Brain pericyte (primary cell): ENCODE measurements around the gene POR.
"Not testable (repeated sequence)": the region's sequence is repeated elsewhere in the genome, so short reads cannot be mapped to it uniquely, and the experiment has no call there.

Source experiments
- DNase-seq: peaks from one replicate; pipeline ENCODE4 v3.0.0-alpha.2; 2012; ENCODE audit warnings: low read depth, low spot score

The POR gene

DNA sequence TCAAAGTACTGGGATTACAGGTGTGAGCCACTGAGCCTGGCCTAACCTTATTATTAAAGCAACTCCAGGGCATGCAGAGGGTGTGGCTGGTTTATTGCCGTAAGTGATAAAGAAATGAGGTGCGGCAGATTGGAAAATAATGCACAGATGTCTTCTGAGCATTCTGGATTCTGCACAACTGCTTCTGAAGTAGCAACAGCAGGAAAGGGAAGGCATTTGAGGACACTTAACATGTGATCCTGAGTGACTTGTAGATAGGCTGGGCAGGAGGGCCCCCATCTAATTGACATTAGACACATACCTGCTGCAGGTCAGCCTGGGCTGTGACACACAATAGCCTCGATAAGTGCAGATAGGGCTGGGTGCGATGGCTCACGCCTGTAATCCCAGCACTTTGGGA, 30.5 kb upstream of the POR start:
- DNase-seq = no peak

DNA sequence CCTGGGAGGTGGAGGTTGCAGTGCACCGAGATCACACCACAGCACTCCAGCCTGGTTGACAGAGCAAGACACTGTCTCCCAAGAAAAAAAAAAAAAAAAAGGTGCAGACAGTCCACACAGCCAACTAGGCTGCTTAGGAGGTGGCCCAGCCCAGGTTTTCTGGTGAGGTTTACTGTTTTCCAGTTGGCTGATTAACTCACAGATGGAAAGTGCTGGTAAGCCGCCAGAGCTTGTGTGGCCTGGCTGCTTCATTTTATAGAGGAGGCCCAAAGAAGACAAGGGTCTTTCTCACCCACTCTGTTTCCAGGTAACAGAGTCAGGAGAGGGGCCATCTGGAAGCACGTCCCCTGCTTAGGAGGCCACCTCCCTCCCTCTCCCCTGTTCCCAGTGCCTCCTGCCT, 29.9 kb upstream of the POR start:
- no peak for DNase-seq

DNA sequence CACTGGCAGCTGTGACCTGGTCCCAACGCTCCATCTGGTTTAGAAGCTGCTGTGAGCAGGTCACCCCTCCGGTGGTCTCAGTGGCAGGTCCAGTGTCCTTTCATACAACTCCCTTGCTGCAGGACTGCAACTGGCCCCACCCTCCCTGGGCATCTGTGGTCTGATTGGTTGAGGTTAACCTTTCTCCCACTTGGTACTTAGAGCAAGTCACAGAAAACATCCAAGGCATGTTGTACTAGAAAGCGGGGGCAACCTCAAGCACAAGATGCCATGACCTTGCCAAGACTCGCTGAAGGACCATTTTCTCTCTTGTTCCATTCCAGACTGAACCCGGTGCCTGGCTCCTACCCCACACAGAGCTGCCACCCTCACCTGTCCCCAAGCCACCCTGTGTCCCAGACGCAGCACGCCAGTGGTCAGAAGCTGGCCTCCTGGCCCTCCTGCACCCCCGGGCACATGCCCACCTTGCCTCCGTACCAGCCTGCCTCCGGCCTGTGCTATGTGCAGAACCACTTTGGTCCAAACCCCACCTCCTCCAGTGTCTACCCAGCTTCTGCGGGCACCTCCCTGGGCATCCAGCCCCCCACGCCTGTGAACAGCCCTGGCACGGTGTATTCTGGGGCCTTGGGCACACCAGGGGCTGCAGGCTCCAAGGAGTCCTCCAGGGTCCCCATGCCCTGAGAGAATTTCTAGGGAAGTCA, 27.1 kb upstream of the POR start:
- DNase-seq = no peak

DNA sequence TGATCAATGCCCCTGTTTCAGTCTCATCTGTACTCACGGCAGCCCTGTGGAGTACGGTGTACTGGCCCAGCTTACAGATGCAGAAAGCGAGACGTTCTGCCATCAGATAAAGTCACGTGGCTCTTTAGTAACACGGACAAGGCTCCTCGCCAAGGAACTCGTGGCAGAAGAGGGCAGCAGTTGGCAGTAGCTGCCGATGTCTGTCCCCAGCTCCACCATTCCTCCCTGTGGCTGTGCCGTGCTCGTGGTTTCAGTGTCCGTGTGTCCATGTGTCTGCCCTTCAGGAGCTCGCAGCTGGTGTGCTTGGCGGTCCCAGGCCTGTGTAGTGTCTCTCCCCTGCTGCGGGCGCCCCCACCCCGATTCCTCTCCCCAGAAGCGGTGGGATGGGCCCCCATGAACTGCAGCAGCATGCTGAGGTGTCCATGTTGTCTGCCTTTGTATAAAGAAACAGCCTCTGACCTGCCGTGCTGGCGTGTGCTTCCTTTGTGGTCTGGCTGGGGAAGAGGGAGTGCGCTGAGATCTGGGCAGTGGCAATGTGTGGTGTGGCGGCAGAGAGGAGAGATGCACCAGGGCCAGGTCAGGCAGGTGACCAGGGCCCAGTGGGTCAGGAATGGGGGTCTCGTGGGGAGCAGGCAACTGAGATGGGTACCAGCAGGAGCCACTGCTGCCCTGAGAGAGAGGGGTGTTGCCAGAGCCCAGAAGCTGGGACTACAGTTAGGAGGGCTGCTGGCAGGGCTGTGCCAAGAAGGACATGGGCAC, 26.3 kb upstream of the POR start:
- DNase-seq = no peak

DNA sequence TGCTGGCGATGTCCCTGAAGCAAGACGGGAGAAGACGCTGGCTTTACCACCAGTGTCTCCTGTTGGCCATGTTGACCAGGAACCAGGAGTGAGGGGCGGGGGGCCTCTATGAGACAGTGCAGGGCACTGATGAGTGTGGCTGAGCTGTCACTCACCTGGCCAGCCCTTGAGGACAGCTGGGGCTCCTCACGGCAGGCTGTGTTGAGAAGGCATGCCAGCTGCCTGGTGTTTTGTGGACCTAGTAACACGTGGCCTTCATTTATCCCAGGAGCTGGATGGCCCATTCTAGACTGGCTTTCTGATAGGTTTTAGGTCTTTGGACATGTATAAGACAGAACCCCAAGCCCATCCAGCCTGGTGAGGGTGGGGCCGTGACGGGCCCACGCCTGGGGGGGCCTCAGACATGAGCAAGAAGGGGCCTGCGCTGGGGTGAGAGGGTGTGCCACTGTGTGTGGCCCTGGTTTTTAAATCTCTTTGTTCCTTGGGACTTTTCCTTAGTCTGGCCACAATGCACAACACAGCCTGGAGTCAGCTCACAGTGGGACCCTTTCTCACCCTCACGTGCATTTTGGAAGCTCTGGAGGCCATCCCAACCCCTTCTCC, 25.6 kb upstream of the POR start:
- no peak for DNase-seq

DNA sequence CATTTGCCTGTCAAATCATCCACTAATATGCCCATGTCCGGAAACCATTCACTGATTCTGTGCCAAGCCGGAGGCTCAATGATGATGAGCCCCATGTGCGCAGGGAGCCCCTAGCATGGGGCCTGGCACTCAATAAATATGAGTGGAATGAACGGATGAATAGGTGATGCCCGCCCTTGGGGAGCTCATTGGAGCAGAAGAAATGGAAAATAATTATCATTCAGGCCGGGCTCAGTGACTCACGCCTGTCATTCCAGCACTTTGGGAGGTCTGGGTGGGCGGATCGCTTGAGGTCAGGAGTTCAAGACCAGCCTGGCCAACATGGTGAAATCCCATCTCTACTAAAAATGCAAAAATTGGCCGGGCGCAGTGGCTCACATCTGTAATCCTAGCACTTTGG, 25.1 kb upstream of the POR start:
- no peak for DNase-seq

DNA sequence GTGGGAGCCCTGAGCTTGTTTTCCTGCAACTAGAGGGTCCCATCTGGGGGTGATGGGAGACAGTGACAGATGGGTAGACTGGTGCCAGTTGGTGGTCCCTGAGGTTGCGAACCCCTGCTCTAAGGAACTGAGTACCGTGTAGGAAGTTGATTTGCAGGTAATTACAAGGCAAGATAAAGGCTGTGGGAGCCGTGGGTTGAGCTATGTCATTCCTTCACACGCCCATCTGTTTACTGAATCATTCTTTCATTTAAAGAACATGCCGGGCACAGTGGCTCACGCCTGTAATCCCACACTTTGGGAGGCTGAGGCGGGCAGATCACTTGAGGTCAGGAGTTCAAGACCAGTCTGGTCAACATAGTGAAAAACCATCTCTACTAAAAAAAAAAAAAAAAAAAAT, 23.7 kb upstream of the POR start:
- not testable (repeated sequence) for DNase-seq

DNA sequence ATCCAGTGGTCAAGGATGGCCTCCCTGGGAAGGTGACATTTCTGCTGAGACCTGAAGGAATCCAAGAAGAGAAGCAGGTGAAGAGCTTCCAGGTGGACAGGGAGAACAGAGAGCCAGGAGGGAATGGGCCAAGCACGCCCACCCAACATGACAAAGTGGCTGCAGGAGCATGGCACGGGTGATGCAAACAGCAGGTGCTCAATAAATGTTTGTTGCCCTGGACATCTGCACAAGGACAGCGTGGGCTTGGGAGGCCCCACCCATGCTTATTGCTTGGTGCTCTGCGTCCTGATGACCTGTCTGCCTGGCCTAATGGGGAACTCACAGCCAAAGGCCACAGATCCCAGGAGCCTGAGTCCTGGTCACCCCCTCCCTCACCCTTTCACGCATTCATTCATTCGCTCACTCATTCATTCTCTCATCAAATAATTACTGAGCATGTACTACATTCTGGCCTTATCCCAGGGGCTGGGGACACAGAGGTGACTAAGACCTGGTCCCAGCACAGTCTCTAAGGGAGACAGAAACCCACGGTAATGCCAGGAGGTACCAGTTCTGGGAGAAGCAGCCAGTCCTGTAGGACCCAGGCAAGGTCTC, 23.0 kb upstream of the POR start:
- DNase-seq = no peak

DNA sequence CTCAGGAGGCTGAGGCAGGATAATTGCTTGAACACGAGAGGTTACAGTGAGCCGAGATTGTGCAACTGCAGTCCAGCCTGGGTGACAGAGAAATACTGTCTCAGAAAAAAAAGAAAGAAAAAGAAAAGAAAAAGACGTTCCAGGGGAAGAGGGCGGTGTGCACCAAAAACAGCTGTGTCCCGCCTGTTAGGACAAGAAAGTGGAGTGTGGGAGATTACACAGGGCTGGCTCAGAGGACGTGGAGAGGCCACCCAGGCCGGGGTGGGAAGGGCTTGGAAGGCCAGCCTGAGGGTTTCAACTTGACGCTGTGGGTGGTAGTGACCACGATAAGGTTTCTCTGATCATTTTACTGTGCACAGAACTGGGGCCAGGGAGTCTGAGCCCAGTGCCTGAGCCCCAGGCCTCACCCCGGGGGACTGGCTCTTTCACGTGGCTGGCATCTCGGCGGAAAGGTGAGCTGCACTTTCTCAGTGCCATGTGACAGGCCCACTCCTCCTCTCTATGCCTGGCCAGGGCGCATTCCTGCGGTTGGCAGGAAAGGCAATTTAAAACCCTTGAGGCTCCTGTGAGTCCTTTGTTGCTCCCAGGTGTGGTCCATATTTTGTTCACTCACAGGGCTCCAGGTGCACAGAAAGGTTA, 22.2 kb upstream of the POR start:
- no peak for DNase-seq

DNA sequence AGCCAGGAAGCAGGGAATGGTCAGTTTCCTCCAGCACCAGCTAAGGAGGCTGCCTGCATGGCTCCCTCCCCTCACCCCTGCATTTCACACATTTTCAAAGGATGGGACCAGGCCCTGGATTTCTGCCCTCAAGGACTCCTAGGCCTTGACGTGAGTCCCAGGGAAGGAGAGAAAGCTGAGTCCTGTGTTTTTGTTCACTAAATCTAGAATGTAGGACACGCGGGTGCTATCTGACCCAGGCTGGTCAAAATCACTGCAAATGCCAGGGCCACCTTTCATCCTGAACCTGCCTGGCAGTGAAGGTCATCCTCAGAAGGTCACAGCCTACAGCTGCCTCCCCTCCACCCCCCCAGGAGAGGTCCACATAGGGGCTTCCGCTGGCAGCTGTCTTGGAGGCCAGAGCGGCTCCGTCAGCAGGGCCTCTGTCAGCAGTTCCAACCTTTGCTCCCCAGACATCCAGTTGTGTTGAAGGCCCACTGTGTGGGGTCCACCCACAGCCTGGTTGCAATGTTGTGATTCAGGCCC, 18.1 kb upstream of the POR start:
- DNase-seq = no peak

DNA sequence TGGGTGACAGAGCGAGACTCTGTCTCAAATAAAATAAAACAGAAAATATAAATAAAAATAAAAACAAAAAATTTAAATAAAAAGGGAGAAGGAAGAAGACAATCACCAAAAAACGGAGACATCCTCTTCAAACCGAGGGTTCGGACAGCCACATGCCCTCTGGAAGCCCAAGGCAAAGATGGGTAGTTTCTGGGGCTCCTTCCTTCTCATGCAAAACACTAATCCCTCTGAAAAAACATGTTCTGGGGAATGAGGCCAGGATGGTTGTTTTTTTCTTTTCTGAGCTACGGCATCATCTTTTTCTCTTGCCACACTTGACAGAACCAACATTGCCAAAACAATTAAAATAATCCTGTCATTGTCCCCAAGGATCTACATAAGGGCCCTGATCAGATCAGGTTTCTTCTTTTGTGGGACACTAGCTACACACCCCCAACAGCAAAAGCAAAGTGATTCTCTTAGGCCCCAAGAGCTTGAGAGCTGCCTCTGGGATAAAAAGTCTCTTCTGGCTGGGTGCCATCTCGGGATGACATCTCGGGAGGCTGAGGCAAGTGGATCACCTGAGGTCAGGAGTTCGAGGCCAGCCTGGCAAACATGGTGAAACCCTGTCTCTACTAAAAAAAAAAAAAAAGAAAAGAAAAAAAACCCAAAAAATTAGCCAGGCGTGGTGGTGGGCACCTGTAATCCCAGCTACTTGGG, 14.2 kb upstream of the POR start:
- no peak for DNase-seq

DNA sequence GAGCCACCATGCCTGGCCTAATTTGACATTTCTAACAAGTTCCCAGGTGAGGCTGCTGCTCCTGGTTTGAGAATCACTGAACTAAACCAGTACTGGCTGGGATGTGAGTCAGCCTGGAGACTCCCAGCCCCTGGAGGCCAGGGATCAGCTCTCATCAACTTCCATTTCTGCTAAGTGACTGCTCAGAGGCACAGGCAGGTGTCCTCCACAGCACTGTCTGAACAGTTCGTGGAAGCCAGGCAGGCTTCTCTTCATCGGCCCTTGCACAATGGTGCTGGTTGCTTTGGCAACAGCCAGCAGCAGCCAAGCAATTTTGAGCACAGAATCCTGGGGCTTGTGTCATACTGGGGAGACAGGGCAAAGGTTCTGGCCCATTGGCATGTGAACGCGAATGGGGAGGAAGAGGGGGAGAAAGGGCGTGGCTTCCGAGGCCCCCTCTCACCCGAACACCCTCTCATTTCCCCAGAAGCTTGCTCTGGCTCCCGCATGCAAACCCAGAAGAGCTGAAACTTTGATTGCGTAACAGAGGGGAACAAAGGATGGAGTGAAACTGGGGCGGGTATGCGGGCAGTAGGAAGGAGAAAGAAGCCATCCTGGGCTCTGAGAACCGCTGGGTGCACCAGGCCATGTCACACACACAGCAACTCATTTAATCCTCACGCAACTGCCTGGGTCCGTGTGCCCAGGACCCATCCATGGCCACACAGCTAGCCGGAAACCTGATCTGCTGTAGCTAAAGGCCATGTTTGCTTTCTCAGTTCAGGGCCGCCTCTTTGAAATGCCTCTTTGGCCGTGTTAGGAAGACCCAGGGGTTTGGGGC, 9.0 kb upstream of the POR start:
- no peak for DNase-seq

DNA sequence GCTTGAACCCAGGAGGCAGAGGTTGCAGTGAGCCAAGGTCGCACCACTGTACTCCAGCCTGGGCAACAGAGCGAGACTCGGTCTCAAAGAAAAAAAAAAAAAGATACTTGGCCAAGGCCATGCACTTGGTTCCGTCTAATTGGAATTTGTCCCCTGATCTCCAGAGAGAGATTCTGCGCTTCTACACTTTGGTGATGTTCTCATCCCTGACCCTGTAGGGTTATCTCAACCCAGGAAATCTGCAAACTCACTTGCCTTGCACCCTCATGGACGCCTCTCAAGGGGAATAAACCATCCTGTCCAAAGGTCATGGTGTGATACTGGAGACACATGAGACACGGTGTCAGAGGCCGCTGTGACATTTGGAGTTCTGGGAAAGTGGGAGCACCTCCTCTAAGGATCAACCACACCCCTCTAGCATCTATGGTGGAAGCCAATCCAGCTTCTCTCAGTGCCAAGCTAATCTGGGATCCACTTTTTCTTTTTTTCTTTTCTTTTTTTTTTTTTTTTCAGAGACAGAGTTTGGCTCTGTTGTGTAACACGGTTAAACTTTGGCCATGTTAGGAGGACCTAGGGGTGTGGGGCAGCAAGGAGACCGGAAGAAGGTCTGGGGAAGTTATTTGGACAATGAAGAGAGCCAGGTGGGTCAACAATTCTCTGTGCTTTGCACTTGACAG, 7.8 kb upstream of the POR start:
- no peak for DNase-seq

DNA sequence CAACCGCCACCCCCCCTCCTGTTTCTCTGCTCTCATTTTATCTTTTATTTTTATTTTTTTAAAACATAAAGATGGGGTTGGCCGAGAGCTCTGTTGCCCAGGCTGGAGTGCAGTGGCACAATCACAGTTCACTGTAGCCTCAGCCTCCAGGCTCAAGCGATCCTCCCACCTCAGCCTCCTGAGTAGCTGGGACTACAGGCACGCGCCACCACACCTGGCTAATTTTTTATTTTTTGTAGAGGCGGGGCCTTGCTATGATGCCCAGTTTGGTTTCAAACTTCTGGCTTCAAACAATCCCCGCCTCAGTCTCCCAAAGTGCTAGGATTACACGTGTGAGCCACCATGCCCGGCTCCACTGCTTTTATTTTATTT, 7.3 kb upstream of the POR start:
- DNase-seq = not testable (repeated sequence)

DNA sequence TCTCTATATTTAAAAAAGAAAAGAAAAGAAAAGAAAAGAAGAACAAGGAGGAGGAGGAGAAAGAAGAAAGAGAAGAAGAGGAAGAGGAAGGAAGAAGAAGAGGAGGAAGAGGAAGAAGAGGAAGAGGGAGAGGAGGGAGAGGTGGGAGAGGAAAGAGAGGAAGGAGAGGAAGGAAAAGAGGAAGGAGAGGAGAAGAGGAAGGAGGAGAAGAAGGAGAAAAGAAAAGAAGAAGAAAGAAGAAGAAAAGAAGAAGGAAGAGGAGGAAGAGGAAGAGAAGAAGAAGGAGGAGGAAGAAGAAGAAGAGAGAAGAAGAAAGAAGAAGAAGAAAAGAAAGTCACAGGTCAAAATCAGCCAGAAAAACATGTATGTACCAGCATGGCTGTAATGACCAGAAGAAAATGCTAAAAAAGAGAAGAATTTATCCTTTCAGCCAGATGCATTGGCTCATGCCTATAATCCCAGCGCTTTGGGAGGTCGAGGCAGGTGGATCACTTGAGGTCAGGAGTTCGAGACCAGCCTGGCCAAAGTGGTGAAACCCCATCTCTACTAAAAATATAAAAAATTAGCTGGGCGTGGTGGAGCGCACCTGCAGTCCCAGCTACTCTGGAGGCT, 5.3 kb upstream of the POR start:
- DNase-seq = no peak

DNA sequence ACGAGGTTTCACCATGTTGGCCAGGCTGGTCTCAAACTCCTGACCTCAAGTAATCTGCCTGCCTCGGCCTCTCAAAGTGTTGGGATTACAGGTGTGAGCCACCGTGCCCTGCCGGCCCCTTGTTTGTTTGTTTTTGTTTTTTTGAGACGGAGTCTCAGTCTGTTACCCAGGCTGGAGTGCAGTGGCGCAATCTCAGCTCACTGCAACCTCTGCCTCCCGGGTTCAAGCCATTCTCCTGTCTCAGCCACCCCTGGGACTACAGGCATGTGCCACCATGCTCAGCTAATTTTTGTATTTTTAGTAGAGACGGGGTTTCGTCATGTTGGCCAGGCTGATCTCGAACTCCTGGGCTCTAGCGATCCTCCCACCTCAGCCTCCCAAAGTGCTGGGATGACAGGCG, 3.8 kb upstream of the POR start:
- not testable (repeated sequence) for DNase-seq

DNA sequence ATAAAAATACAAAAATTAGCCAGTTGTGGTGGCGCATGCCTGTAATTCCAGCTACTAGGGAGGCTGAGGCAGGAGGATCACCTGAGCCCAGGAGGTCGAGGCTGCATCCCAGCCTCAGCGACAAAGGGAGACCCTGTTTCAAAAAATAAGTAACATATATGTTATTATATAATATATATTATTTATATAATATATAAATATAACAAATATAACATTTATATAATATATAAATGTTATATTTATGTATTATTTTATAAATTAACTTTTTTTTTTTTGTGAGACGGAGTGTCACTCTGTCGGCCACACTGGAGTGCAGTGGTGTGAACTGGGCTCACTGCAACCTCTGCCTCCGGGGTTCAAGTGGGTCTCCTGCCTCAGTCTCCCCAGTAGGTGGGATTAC, 1.5 kb upstream of the POR start:
- no peak for DNase-seq

DNA sequence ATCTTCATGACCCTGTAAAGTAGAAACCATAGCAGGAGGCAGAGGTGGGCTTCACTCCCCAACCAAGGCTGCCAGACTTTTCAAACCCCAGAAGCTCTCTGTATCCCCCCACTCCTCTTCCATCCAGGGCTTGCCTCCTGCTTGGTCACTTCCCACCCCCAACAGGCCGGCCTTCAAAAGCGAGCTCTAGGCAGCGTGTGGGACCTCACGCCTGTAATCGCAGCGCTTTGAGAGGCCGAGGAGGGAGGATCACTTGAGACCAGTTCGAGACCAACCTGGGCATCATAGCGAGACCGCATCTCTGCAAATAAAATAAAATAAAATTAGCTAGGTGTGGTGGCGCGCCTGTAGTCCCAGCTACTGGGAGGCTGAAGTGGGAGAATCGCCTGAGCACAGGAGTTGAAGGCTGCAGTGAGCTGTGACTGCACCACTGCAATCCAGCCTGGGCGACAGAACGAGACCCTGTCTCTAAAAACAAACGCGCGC, 743 bp upstream of the POR start:
- no peak for DNase-seq

DNA sequence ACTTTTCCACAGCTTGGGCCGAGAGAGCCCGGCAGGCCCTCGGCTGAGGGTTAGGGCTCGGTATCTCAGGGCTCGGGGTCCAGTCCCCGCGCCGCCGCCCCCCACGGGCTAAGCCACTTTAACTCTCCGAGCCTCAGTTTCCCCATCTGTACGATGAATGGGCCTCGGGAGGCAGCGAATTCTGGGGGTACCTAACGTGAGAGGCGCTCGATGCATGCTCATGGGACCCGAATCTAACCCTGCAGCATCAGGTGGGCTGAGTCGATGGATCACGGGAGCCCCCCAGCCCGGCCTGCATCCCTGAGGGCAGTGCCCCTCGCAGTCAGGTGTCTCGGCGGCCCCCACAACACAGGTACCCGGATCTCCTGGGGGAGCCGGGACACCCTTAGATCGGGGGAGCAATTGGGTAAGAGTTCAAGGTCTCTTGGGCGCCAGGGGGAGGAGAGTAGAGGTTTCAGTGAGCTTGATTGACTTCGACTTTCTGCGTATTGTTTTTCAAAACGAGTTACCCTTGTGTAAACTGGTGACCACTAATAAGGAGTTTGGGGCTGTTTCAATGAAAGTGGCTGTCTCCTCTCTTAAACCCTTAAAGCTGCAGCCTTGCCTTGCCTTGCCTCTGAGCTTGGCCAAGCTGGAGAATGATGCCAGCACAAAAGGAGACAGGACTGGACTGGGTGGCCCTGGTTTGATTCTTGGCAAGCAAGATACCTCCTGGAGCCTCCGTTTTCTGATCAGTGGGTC, 631 bp downstream of the POR start:
- DNase-seq = no peak
